Gastrocnemius medialis (tissue), 4 donors: ENCODE results near the gene MAST4. TPM values are rescaled to one million over a fixed set of nuclear protein-coding genes. Genes with fewer than 3 reads are reported as not detected.

Experiments
- ATAC-seq, 2 donors: fragments of 150-250 bp; one replicate each; pipeline ENCODE4 v1.9.1; 2016
- DNase-seq, 2 donors: peaks; one replicate each; pipeline ENCODE4 v3.0.0-alpha.2; 2019
- H3K27ac ChIP-seq, 4 donors: fragments of 200-600 bp; sonication (generic); 1 replicate in 1 of 4; 2 replicates in 3 of 4; pipeline ENCODE4 v1.5.1; 2016 to 2018; ENCODE audit warnings: mild to moderate bottlenecking in 2 of 4, moderate library complexity in 1 of 4
- H3K27me3 ChIP-seq, 3 donors: fragments of 200-600 bp; sonication (generic) in 2 of 3; 1 replicate in 1 of 3; 2 replicates in 2 of 3; pipeline versions ENCODE4 v1.5.1 to v1.6.0; 2016 to 2019; ENCODE audit warnings: mild to moderate bottlenecking in 1 of 3, moderate library complexity in 1 of 3
- H3K36me3 ChIP-seq, 2 donors: fragments of 200-600 bp; sonication (generic) in 1 of 2; one replicate each; pipeline ENCODE4 v1.5.1; 2017 to 2018
- H3K4me1 ChIP-seq, 2 donors: fragments of 200-600 bp; sonication (generic) in 1 of 2; one replicate each; pipeline ENCODE4 v1.5.1; 2016 to 2017; ENCODE audit warnings: mild to moderate bottlenecking in 2 of 2
- H3K4me3 ChIP-seq, 4 donors: fragments of 200-600 bp; sonication (generic) in 3 of 4; 1 replicate in 1 of 4; 2 replicates in 3 of 4; pipeline ENCODE4 v1.5.1; 2016 to 2019; ENCODE audit warnings: mild to moderate bottlenecking in 2 of 4
- H3K9me3 ChIP-seq, 3 donors: fragments of 200-600 bp; sonication (generic) in 2 of 3; 1 replicate in 1 of 3; 2 replicates in 2 of 3; pipeline ENCODE4 v1.5.1; 2016 to 2019
- CTCF ChIP-seq, 5 experiments: fragments of 450-650 bp in 3 of 5; fragments of 200-600 bp in 2 of 5; sonication (generic) in 2 of 5; IDR thresholded peaks in 4 of 5; conservative IDR thresholded peaks in 1 of 5; 1 replicate in 4 of 5; 2 replicates in 1 of 5; pipeline ENCODE4 v1.5.1; 2016 to 2019; ENCODE audit warnings: antibody characterized with exemption in 5 of 5, mild to moderate bottlenecking in 3 of 5, moderate library complexity in 3 of 5
- POLR2A ChIP-seq, 2 donors: fragments of 450-650 bp; IDR thresholded peaks; one replicate each; pipeline ENCODE4 v1.6.1; 2017; ENCODE audit warnings: antibody characterized with exemption in 2 of 2, mild to moderate bottlenecking in 2 of 2, moderate library complexity in 2 of 2
- in situ Hi-C, 4 donors: fragments of 200-750 bp; cut with MboI; loops; one replicate each; pipeline versions ENCODE4 v1.15.0 to v1.8.0; 2017; ENCODE audit warnings: low sequenced_read_pairs in 4 of 4
- intact Hi-C: fragments of 100-400 bp; cut with DNase I; formaldehyde crosslinking; loops from one replicate; pipeline ENCODE4 v1.15.1; 2023; ENCODE audit warnings: low total_unique reads
- total RNA-seq, 4 donors: library from RNA; depleted of rRNA; stranded (reverse); fragments of >200 nt; gene quantifications; one replicate each; pipeline versions ENCODE4 v1.1.0 to v1.2.3, GENCODE V29; 2016

MAST4 gene
- total RNA-seq, 4 donors from 2014 or later = 24.1 to 42.0 (median 38.5) TPM

- TF ChIP-seq CTCF (IDR thresholded peaks at IDR 0.05 in 4 of 5, conservative IDR thresholded peaks at IDR 0.05 in 1 of 5) (no peak), POLR2A (IDR thresholded peaks at IDR 0.05) (no peak)
- H3K9me3 ChIP-seq = no peaks in the 10 kb centered on the region
- no peak for ATAC-seq
- DNase-seq = no peak
- no peak overlapping the region for H3K4me3 ChIP-seq
- no peaks in the 10 kb centered on the region for H3K27me3 ChIP-seq
- H3K36me3 ChIP-seq = no peaks in the 10 kb centered on the region
- in situ Hi-C loops = no loop called here
- intact Hi-C loops = no loop called here
- no peaks in the 10 kb centered on the region for H3K4me1 ChIP-seq
- H3K27ac ChIP-seq = no peak overlapping the region
Observed at GRCh38 chr5:66788556-66788955, 192.4 kb downstream of the MAST4 start.

DNA sequence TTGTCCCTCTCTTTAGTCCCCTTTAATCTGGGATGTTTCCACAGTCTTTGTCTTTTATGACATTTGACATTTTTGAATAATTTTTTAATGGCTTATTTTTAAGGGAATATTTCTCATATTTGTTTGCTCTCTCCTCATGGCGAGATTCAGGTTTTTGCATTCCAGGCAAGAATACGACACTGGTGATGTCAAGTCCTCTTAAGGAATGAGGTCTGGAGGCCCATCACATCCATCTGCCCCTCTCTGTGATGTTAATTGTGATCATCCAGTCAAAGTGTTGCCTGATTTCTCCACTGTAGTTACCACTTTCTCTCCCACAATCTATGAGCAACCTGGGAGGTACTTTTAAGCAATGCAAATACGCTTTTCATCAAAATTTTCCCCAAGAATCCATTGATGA lies 193.2 kb downstream of the MAST4 start:
- H3K4me1 ChIP-seq = no peaks in the 10 kb centered on the region
- no peaks in the 10 kb centered on the region for H3K9me3 ChIP-seq
- in situ Hi-C loops = no loop called here
- intact Hi-C loops = no loop called here
- H3K4me3 ChIP-seq = no peak overlapping the region
- TF ChIP-seq CTCF (IDR thresholded peaks at IDR 0.05 in 4 of 5, conservative IDR thresholded peaks at IDR 0.05 in 1 of 5) (no peak), POLR2A (IDR thresholded peaks at IDR 0.05) (no peak)
- no peaks in the 10 kb centered on the region for H3K36me3 ChIP-seq
- H3K27ac ChIP-seq = no peak overlapping the region
- DNase-seq (no peak), ATAC-seq (no peak)
- no peaks in the 10 kb centered on the region for H3K27me3 ChIP-seq

- DNase-seq (no peak), ATAC-seq (no peak)
- Histone ChIP-seq H3K36me3 (no peaks in the 10 kb centered on the region), H3K27me3 (no peaks in the 10 kb centered on the region), H3K9me3 (no peaks in the 10 kb centered on the region), H3K27ac (no peak overlapping the region), H3K4me1 (no peaks in the 10 kb centered on the region), H3K4me3 (no peak overlapping the region)
- intact Hi-C loops = no loop called here
- TF ChIP-seq CTCF (IDR thresholded peaks at IDR 0.05 in 4 of 5, conservative IDR thresholded peaks at IDR 0.05 in 1 of 5) (no peak), POLR2A (IDR thresholded peaks at IDR 0.05) (no peak)
- in situ Hi-C loops = no loop called here
Observed at GRCh38 chr5:66793049-66793448, 196.9 kb downstream of the MAST4 start.

DNA sequence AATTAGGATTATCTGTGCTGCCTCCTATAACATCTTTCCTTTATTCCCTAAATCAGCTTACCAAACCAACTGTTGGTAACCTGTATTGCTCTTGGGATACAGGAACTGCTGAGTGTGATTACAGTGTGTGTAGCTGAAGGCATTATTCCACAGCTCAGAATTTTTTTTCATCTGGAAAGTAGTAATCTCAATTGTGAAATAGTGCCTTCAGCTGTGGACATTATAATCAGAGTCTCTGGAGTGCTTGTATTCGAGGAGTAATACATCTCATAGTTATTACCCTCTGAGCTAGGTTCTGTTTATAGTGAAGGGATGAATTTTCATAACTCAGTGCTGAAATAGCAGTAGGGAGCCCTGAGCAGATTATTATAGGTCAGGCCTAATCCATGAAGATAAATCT lies 199.5 kb downstream of the MAST4 start:
- Histone ChIP-seq H3K4me1 (no peaks in the 10 kb centered on the region), H3K27me3 (no peaks in the 10 kb centered on the region), H3K27ac (no peak overlapping the region), H3K4me3 (no peak overlapping the region), H3K36me3 (no peaks in the 10 kb centered on the region), H3K9me3 (no peaks in the 10 kb centered on the region)
- no peak for TF ChIP-seq POLR2A (IDR thresholded peaks at IDR 0.05)
- no peak for TF ChIP-seq CTCF (IDR thresholded peaks at IDR 0.05 in 4 of 5, conservative IDR thresholded peaks at IDR 0.05 in 1 of 5)
- in situ Hi-C loops = no loop called here
- ATAC-seq (no peak), DNase-seq (no peak)
- intact Hi-C loops = no loop called here
